Measurements from ENCODE around the gene CCL8. TPM values are rescaled to one million over a fixed set of nuclear protein-coding genes. Genes with fewer than 3 reads are reported as not detected.

The CCL8 gene
- total RNA-seq, 3 donors from 2014 or later: 0.66 to 2.6 (median 0.88) TPM

Other genes with a start within 250 kb of the CCL8 start
- gene CCL2, start 64.2 kb upstream of the CCL8 start, total RNA-seq: 10 to 100 TPM in 2 of 3 donors, 1 to 10 TPM in 1; 7.4 to 64.4 (median 26.5) TPM
- gene CCL7, start 49.2 kb upstream of the CCL8 start, total RNA-seq: not detected
- gene CCL11, start 33.7 kb upstream of the CCL8 start, total RNA-seq: under 1 TPM in 1 of 3 donors, not detected in 2; 0.29 TPM
- 1 to 10 TPM; 1.0 to 4.3 (median 2.0) TPM for gene CCL13, start 37.0 kb downstream of the CCL8 start, total RNA-seq
- not detected for gene CCL1, start 43.8 kb downstream of the CCL8 start, total RNA-seq